Osteoblast (primary cell): ENCODE data around the gene AGER. TPM values are rescaled to one million over a fixed set of nuclear protein-coding genes. Genes with fewer than 3 reads are reported as not detected.
"Not testable (repeated sequence)": the region's sequence is repeated elsewhere in the genome, so short reads cannot be mapped to it uniquely, and the experiment has no call there.

Source experiments
- DNase-seq: peaks from one replicate; pipeline ENCODE4 v3.0.0; 2011; ENCODE audit warnings: low spot score, mixed read lengths; ENCODE audit not compliant: insufficient read length; ENCODE audit errors: missing footprints
- H2AFZ ChIP-seq: 2 replicates; pipeline ENCODE4 v1.6.0; 2011; ENCODE audit warnings: mild to moderate bottlenecking, low read length
- H3K27ac ChIP-seq: 2 replicates; pipeline ENCODE4 v1.5.1; 2011; ENCODE audit warnings: mild to moderate bottlenecking, low read depth, low read length, moderate library complexity
- H3K27me3 ChIP-seq: 2 replicates; pipeline ENCODE4 v1.6.0; 2012; ENCODE audit warnings: mild to moderate bottlenecking, control low read depth, inconsistent platforms, low read length, moderate library complexity; ENCODE audit not compliant: insufficient read depth
- H3K36me3 ChIP-seq: 2 replicates; pipeline ENCODE4 v1.5.1; 2011; ENCODE audit warnings: mild to moderate bottlenecking, low read length, control low read depth, moderate library complexity; ENCODE audit not compliant: insufficient read depth
- H3K4me1 ChIP-seq: 2 replicates; pipeline ENCODE4 v1.5.1; 2011; ENCODE audit warnings: mild to moderate bottlenecking, low read length, control low read depth, moderate library complexity; ENCODE audit not compliant: insufficient read depth
- H3K4me2 ChIP-seq: 2 replicates; pipeline ENCODE4 v1.6.0; 2011; ENCODE audit warnings: mild to moderate bottlenecking, low read length; ENCODE audit not compliant: insufficient read depth
- H3K4me3 ChIP-seq: fragments of 200-600 bp; sonication (generic); 3 replicates; pipeline ENCODE4 v1.5.1; 2012; ENCODE audit warnings: mild to moderate bottlenecking, low read length, inconsistent platforms; ENCODE audit not compliant: insufficient read depth
- H3K79me2 ChIP-seq: 2 replicates; pipeline ENCODE4 v1.6.0; 2012; ENCODE audit warnings: mild to moderate bottlenecking, low read length, control low read depth, inconsistent platforms; ENCODE audit not compliant: insufficient read depth
- H3K9me3 ChIP-seq: 2 replicates; pipeline ENCODE4 v1.5.1; 2011; ENCODE audit warnings: low read depth, low read length, control low read depth
- H4K20me1 ChIP-seq: 2 replicates; pipeline ENCODE4 v1.6.0; 2012; ENCODE audit warnings: mild to moderate bottlenecking, low read length, control low read depth; ENCODE audit not compliant: insufficient read depth
- total RNA-seq: library from RNA; depleted of rRNA; stranded (reverse); fragments of >200 nt; gene quantifications from 2 replicates; pipeline ENCODE4 v1.2.3, GENCODE V29; 2012
- TF ChIP-seq, protein P1 (sequence below): IDR thresholded peaks from 2 replicates; pipeline ENCODE4 v1.5.1; 2011; ENCODE audit warnings: mild to moderate bottlenecking, low read depth, low read length, moderate library complexity; ENCODE audit errors: extremely low read depth

Gene AGER
- total RNA-seq, 1 donor: under 0.01 TPM

DNA sequence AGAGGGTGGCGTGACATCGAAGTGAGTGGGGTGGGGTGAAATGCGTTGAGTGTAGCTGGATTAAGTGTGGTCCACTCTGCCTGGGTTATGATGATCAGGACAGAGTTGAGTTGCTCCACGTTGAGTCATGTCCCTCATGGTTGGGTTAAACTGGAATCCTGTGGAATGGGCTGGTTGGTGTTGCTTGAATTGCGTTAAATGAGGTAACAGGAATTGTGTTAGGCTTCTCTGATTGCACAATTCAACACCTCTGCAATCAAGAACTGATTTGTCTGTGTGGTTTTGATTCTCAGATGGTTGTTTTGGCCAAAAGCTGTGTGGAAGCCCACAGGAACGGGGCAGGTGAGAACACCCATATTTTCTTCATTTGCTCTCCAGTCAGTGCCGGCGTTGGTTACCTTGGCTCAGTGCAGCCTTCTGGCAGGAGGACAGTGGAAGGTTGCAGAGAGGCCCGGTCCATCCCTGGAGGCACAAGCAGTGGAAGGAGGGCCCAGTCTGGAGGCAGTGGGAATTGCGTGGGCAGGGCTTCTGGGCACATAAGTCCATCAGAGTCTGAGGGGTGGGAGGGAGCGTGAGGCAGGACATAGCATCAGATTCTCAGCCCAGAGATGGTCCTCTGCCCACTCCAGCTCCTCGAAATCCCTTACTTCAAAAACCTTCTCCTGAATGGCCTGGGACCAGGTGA, 28.2 kb upstream of the AGER start:
- TF ChIP-seq, protein P1, sequence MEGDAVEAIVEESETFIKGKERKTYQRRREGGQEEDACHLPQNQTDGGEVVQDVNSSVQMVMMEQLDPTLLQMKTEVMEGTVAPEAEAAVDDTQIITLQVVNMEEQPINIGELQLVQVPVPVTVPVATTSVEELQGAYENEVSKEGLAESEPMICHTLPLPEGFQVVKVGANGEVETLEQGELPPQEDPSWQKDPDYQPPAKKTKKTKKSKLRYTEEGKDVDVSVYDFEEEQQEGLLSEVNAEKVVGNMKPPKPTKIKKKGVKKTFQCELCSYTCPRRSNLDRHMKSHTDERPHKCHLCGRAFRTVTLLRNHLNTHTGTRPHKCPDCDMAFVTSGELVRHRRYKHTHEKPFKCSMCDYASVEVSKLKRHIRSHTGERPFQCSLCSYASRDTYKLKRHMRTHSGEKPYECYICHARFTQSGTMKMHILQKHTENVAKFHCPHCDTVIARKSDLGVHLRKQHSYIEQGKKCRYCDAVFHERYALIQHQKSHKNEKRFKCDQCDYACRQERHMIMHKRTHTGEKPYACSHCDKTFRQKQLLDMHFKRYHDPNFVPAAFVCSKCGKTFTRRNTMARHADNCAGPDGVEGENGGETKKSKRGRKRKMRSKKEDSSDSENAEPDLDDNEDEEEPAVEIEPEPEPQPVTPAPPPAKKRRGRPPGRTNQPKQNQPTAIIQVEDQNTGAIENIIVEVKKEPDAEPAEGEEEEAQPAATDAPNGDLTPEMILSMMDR: no peak
- peak; percentile 6 for DNase-seq
- H4K20me1 ChIP-seq: no peaks in the 10 kb centered on the region

DNA sequence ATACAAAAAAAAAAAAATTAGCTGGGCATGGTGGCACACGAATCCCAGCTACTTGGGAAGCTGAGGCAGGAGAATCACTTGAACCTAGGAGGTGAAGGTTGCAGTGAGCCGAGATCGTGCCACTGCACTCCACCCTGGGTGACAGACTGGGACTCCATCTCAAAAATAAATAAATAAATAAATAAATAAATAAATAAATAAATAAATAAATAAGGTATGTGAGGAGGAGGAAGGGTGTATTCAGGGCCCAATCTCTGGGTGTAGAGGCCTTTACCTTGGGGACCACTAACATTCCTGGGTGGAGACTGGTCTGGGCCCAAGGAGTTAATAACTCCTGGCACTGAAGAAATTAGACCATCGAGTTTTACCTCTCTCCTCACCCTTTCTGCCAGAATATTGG, 27.4 kb upstream of the AGER start:
- not testable (repeated sequence) for H3K27me3 ChIP-seq, H3K4me1 ChIP-seq, H4K20me1 ChIP-seq, H3K79me2 ChIP-seq, H3K4me2 ChIP-seq, H2AFZ ChIP-seq, H3K36me3 ChIP-seq, H3K9me3 ChIP-seq, H3K4me3 ChIP-seq, H3K27ac ChIP-seq
- DNase-seq: peak; percentile 14

More for the DNA sequence above, 28.2 kb upstream of the AGER start:
- Histone ChIP-seq H3K9me3 (no peaks in the 10 kb centered on the region), H3K4me1 (no peaks in the 10 kb centered on the region), H2AFZ (no peak overlapping the region), H3K4me2 (no peak overlapping the region), H3K79me2 (no peaks in the 10 kb centered on the region), H3K27me3 (peaks cover 7% of the 10 kb centered on the region), H3K36me3 (no peaks in the 10 kb centered on the region), H3K27ac (no peak overlapping the region), H3K4me3 (no peak overlapping the region)

DNA sequence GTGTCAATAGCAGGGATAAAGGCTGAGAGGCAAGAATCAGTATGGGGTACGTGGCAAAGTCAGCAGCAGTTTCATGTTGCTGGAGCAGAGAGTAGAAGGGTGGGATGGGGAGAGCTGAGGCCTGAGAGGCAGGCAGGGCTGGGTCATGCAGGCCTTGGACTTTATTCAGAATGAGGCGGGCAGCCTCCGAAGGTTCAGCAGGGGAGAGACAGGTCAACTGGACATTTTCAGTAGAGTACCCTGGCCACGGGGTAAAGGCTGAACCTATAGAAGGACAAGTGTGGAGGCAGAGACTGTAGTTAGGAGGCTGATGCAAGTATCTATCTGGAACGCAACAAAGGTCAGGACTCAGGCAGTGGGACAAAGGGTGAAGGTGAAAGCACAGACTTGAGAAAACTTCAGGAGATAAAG, 26.1 kb upstream of the AGER start:
- TF ChIP-seq, protein P1: no peak

GRCh38 chr6:32208996-32209395, 24.9 kb upstream of the AGER start:
- TF ChIP-seq, protein P1: no peak
- no peak overlapping the region for H3K27ac ChIP-seq
- H3K4me2 ChIP-seq: no peak overlapping the region
- H3K4me3 ChIP-seq: no peak overlapping the region
- no peaks in the 10 kb centered on the region for H3K9me3 ChIP-seq
- H3K27me3 ChIP-seq: peaks cover 7% of the 10 kb centered on the region
- H3K36me3 ChIP-seq: no peaks in the 10 kb centered on the region
- no peak overlapping the region for H2AFZ ChIP-seq
- no peaks in the 10 kb centered on the region for H3K4me1 ChIP-seq
- H4K20me1 ChIP-seq: no peaks in the 10 kb centered on the region
- no peak for DNase-seq
- H3K79me2 ChIP-seq: no peaks in the 10 kb centered on the region

More for the DNA sequence above, 26.1 kb upstream of the AGER start:
- H3K4me2 ChIP-seq: no peak overlapping the region
- H3K36me3 ChIP-seq: no peaks in the 10 kb centered on the region
- no peak for DNase-seq
- peaks cover 7% of the 10 kb centered on the region for H3K27me3 ChIP-seq
- no peaks in the 10 kb centered on the region for H4K20me1 ChIP-seq
- no peaks in the 10 kb centered on the region for H3K79me2 ChIP-seq
- no peak overlapping the region for H2AFZ ChIP-seq
- no peak overlapping the region for H3K4me3 ChIP-seq
- H3K4me1 ChIP-seq: no peaks in the 10 kb centered on the region
- no peak overlapping the region for H3K27ac ChIP-seq
- no peaks in the 10 kb centered on the region for H3K9me3 ChIP-seq
